NCI-H1092 (cell line): Measurements from ENCODE around the gene SLC35E1.
"Not testable (repeated sequence)": the region's sequence is repeated elsewhere in the genome, so short reads cannot be mapped to it uniquely, and the experiment has no call there.

Experiments
- DNase-seq: peaks from one replicate; lab custom pipeline; 2025; lab: John Stamatoyannopoulos, UW

The SLC35E1 gene

DNA sequence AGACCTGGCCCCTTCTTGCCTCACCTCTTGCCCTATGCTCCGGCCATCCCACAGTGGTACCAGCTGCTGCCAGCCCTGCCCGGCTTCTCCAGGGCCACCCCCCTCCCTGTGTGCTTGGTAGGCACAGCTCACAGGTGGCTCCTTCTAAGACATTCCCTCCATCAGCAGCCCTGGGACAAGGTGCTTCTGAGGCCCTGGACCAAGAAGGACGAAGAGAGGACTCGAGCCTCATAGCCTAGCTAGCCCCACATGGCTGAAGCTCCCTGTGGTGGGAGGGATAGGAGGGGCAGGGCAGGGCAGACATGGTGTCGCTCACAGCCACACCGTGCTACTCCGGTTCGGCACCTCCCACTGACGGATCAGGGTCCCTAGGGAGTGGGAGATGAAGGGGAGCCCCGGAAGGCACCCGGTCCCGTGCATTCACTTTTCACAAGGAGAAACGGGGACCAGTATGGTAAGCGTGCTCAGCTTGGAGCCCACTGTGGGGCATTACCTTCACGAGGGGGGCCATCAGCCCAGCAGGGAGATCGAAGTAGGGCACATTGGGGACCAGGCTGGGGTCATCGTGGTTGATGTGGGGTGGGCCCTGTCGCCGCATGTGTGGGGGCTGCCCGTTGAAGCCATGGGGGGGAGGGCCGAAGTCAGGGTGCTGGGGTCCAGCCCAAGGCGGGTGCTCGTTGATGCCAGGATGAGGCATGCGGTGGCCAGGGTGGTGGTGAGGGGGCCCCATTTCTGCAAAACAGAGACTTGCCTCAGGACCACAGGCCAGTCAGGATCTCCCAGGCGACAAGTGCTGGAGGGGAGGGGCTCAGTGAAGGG is 49.4 kb downstream of the SLC35E1 start:
- no peak for DNase-seq

DNA sequence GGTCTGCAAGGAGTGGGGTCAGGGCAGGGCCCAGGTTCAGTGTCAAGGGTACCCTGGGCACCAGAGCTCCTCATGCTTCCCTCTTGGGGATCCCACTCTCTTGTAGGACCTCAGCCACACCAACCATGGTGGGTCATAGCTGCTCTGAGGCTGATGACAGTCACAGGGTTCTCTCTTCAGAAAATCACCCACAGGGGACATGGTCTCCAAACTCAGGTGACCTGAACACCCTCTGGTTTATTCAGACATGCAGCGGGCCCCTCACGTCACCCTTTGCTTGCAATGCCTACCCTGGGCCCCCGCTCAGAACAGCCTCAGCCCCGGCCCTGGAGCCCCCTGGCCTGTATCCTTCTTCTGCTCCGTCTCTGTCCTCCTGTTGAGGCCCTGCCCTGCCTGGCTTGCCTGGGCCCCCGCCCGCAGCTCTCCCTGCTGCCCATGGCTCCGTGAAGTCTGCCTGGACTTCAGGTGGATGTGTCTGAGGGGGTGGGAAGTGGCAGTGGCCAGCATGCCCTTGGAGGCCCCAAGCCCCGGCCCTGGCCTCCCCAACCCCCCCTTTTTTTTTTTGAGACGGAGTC is 50.4 kb downstream of the SLC35E1 start:
- no peak for DNase-seq

DNA sequence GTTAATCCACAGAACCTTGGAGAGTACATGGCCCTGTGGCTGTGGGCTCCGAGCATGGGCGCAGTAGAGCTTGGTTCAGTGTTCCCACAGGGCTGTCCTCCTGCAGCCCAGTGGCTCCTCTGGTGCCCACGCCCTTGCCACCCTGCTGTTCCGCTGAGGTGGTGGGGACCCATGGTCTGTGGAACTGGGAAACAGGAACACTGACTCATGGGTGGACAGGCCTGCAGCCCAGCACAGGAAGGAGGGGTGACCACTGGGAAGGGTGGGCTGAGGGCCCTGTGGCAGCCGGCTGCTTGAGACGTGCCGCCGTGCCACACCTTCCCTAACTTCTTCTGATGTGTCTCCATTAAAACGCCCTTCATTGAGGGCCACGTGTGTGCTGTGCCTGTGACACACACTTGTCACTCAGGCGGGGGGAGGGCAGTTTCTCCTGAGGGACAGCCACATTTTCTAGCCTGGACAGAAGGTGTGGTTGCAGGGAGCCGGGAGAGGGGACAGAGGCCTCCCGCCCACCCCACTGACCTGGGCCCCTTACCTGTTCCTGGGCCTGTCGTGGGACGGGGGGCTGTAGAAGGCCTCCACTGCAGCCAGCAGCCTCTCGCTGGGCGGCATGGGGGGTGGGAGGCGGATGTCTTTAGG is 51.1 kb downstream of the SLC35E1 start:
- DNase-seq, result no peak

DNA sequence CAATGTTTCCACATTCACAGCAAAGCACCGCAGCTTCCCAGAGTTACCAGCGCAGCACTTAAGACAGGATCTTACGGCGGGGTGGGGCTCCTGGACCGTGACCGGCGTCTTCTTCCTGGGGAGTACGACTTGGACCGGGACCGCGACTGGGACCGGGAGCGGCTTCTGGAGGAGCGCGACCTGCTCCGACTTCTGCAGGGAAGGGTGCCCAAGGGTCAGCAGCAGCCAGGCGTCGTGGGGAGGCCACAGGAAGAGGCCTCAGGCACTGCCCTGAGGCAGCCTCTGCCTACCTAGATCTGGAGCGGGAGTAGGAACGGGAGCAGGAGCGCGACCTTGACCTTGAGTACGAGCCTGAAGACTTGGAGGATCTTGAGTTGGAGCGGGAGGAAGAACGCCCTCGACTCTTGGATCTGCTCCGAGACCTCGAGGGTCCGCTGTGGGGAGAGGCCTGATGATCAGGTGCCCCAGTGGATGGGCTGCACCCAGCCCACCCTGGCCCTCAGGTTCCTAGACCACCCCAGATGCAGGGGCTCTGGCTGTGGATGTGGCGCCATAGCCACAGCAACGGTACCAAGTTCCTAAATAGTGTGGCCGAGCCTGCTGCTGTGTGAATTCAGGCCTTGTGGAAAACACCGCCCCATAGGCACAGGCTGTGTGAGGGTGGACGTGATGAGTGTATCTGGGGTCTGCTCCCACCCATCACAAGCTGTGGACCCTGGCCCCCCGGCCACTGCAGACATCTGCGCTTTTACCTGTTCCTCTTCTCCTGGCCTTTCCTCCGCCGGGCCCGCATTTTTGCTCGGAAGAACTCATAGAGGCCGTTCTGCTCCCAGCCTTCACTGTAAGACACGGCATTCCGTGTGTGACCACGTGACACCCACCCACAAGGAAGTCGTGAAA is 51.9 kb downstream of the SLC35E1 start:
- no peak for DNase-seq

DNA sequence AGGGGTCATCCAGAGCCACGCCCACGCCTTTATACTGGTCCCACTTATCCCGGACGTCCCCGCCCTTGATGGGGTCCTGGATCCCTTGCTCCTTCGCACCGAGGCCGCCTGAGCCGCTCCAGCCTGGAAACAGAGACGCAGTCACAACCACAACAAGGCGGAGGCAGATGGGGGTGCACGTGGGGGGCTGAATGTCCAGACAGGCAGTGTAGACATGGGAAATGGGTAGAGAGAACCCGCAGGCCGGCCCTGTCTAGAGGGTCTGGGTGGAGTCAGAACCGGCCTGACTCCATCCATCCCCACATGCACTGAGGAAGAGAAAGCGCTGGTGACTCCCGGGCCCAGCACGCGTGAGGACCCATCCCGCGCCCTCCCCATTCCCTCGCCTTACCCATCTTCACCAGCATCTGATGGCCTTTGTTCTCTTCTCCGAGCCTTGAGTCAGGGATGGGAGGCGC is 53.0 kb downstream of the SLC35E1 start:
- DNase-seq, result no peak

DNA sequence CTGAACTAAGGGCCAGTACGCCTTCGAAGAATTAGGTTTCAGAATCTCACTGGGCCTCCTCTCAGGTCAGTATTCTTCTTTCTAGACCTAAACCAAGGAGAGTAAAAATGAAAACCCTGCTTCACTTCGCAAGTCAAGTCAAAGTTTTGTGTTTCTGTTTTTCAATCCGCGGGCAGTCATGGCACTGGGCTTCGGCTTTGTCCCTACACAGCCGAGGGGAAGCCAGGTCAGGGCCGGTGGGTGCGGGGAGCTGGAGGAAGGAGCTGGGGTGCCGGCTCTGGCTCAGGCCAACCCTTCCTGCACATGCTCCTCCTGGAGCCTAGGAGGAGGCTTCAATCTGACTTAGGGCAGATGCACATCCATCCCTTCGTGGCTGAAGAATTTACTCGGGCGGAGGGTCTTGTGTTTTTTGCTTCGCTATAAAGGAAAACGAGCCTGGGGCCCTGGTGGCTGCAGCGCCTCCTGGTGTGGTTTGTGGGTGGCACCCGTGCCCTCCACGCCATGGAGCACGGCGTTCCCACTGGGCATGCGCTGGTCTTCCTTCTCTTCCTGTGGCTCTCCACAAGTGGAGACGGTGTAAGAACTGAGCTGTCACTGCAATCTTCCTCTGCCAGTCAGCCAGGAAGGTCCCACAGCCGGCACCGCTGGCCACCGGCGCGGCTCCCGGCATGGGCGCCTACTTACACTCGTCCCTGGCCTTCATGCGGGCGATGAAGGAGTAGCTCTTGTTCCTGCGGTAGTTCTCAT is 53.6 kb downstream of the SLC35E1 start:
- no peak for DNase-seq

DNA sequence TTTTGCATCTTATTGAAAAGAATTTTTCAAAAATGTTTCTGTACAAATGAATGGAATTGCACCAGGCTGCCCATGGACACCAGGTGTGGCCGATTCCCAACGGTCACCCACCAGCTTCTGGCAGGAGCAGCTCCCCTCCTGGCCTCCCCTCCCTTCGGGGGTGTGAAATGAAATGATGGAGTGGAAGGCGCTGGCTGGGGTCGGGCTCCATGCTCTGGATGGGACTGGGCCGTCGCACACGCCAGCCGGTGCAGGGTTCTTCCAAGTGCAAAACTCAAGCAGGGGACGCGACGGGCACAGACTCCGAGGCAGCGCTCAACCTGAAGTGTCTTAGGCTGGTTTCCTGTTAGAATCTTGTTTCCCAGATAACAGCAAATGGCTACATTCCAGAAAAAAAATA is 54.2 kb downstream of the SLC35E1 start:
- no peak for DNase-seq

DNA sequence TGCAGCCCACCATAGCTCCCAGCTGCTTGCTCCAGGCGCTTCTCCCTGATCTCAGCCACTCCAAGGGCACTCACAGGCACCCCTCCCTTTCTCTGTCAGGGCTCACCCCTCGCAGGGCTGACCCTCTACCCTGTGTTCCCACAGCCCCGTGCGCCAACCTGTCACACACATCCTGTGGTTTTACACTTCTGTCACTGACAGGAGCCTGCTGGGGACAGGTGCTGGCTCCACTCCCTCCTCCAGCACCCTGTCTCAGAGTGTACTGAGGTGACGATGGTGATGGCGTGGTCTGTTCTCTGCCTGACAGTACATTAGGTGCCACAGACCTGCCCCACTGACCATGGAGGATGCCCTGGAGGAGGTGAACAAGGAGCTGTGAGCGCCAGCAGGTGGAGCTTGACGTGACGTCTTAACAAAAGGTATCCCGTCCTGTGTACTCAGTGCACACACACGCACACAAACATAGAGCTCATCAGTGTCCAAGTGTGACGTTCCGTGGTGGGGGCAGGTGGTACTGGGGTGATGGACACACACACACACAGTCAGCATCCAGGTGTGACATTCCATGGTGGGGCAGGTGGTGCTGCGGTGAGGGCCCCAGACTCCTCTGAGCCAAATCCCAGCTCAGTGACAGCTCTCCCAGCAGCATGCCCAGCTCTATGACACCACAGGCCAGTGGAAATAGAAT is 55.1 kb downstream of the SLC35E1 start:
- no peak for DNase-seq

DNA sequence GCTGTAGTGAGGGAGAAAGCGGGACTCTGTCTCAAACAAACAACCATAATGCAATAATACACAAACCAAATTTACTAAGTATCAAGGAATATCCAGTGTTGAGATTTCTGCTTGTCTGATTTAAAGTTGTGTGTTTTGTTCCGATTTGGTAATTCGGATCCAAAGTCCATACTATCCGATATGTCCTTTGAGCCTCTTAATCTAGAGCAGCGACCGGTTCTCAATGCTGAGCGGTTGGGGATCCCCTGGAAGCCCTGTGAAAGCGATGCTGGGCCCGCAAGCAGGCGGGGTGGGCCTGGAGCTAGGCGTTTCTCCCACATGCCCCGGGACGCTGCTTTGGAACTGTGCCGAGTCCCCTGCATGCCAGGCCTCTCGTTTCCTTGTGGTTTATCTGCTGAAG is 55.8 kb downstream of the SLC35E1 start:
- DNase-seq, result no peak

DNA sequence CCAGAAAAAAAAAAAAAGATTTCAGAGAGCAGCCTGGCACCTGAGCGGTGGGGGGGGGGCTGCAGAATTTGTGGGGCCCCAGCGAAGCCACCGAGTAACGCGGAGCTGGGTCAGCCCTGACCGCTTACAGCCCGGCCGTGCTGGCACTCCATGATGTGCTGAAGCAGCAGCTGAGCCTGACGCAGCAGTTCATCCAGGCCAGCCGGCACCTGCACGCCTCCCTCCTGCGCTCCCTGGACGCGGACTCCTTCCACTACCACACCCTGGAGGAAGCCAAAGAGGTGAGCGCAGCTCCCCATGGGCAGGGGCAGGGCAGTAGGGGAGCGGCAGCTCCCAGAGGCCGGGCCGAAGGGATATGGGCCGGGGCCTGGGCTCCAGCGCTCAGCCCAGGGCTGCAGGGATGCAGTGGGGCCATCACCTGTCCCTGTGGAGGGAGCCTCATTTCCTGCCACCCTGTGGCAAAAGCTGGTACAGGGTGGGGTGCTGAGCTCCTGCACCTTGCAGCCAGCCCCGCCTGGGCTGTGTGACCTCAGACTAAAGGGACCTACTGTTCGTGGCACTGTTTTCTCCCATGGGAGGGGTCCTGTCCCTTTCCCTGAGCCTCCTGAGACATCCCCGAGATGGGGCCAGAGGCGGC is 57.7 kb downstream of the SLC35E1 start:
- DNase-seq, result no peak

DNA sequence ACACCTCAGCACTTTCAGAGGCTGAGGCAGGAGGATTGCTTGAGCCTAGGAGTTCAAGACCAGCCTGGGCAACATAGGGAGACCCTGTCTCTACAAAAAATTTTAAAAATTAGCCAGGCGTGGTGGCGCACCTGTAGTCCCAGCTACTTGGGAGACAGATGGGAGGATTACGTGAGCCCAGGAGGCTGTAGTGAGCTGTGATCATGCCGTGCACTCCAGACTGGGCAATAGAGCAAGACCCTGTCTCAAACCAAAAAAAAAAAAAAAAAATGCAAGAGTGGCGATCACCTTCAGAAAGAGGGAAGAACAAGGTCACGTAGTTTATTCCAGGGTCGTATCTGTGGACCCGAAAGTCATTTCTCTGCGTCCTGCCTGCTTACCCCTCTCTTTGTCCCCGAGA is 59.6 kb downstream of the SLC35E1 start:
- not testable (repeated sequence) for DNase-seq

DNA sequence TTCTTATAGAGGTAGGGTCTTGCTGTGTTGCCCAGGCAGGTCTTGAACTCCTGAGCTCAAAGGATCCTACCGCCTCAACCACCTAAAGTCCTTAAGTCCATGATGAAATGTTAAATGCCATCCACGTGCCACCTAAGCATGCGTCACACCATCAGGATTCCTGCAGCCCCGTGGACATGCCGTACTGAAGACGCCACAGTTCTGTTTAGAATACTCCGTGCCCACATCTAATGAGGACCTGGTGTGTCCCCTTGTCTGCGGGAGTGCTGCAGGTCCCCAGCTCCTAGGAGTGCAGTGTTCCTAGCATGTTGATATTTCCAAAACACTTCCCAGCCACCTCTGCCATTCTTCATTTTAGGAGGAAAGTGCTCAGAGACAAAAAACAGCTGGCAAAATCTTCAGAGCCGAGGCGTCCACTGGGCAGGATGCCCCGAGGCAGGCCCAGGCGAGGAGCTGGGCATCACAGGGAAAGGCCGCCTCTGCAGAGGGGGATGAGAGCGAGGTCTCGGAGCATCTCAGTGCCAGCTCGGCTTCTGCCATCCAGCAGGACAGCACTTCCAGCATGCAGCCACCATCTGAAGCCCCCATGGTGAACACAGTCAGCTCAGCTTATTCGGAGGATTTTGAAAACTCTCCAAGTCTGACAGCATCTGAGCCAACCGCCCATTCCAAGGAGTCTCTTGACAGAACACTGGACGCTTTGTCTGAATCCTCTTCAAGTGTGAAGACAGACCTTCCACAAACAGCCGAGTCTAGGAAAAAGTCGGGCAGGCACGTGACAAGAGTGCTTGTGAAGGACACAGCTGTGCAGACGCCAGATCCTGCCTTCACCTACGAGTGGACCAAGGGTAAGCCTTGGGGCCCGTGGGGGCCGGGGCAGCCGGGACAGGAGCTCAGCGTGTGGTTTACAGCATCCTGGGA is 62.8 kb downstream of the SLC35E1 start:
- no peak for DNase-seq

DNA sequence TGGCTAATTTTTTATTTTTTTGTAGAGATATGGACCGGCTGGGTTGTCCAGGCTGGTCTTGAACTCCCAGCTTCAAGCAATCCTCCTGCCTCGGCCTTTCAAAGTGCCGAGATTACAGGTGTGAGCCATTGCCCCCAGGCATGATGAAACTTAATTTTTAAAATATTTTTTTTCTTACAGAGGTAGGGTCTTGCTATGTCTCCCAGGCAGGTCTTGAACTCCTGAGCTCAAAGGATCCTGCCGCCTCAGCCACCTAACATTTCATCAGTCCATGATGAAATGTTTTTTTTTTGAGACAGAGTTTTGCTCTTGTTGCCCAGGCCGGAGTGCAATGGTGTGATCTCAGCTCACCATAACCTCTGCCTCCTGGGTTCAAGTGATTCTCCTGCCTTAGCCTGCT is 63.7 kb downstream of the SLC35E1 start:
- no peak for DNase-seq

DNA sequence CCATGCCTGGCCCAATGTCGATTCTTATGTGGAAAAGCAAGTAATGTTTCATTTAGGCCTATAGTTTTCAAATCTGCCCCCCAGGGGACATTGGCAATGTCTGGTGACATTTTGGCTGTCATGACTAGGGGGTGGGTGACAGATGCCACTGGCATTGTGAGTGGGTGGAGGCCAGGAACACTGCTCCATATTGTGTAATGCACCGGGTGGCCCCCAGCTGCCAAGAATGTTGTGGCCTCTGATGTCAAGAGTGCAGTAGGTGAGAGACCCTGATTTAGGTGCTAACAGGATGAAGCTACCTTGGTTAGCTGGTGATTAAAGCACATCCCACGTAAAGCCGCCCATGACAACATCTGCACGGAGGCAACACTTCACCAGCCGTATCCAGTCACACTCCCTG is 65.3 kb downstream of the SLC35E1 start:
- DNase-seq, result no peak

DNA sequence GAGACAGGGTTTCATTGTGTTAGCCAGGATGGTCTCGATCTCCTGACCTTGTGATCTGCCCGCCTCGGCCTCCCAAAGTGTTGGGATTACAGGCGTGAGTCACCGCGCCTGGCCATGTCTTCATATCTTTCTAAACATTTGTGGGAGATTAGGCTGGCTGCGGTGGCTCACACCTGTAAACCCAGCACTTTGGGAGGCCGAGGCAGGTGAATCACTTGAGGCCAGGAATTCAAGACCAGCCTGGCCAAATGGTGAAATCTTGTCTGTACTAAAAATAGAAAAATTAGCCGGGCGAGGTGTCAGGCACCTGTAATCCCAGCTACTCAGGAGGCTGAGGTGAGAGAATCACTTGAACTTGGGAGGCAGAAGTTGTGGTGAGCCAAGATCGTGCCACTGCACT is 66.1 kb downstream of the SLC35E1 start:
- DNase-seq, result not testable (repeated sequence)

DNA sequence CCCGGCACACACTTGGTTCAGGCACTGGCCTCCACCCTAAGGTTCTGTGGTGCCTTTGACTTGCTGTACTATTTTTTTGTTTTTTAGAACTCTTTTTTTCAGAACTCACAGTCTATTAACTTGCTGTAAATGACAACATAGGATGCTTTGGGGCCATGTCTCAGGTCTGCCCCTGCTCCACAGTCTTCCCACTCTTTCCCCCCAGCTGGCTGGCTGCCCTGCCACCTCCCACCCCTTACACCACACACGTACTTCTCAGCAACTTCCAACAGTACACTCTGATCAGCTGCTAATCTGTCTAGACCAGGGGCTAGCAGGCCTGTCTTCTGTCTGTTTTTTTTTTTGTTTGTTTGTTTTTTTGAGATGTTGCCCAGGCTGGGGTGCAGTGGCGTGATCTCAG is 67.9 kb downstream of the SLC35E1 start:
- DNase-seq, result no peak
